ENCODE results near the gene LPIN3. TPM values are rescaled to one million over a fixed set of nuclear protein-coding genes. Genes with fewer than 3 reads are reported as not detected.

Gene LPIN3
- total RNA-seq, 1 experiment from 2014 or later: 3.8 TPM

DNA sequence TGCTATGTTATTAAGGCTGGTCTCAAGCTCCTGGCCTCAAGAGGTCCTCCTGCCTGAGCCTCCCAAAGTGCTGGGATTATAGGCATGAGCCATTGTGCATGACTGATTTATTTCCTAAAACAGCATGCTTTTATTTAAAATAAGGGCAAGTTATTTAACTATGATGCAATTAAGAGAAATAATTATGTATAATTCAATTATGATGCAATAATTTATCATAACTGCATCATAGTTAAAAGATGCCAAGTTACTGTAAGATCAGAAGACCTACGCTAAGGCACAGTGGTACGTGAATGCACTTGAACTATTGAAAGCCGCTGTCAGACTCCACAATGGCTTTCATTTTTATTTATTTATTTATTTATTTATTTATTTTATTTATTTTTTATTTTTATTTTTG lies 50.3 kb downstream of the LPIN3 start:
- Histone ChIP-seq H3K18ac (ENCODE audit: insufficient read length, low read depth, low read length) (no peak overlapping the region), H3K79me1 (ENCODE audit: insufficient read depth, low read depth, low read length, poor library complexity, severe bottlenecking) (no peaks in the 10 kb centered on the region), H3K27me3 (ENCODE audit: insufficient read depth, low read length) (no peaks in the 10 kb centered on the region), H4K20me1 (ENCODE audit: control insufficient read depth, insufficient read depth, insufficient read length) (no peaks in the 10 kb centered on the region), H2BK5ac (ENCODE audit: insufficient read length, low read length) (no peak overlapping the region), H3K4me1 (ENCODE audit: insufficient read depth, low read length) (peaks cover 4% of the 10 kb centered on the region; the same call in 1 of the 2 replicates), H2AK5ac (ENCODE audit: insufficient read length, low read length) (no peak overlapping the region), H4K5ac (ENCODE audit: insufficient read length, low read depth, low read length) (no peak overlapping the region), H3K4me2 (ENCODE audit: insufficient read depth, insufficient read length, low read length) (no peak overlapping the region), H3K79me2 (ENCODE audit: insufficient read depth, low read length) (no peaks in the 10 kb centered on the region), H2BK15ac (ENCODE audit: low read depth, low read length) (no peak overlapping the region), H3T11ph (ENCODE audit: low read length) (no peak overlapping the region), H2BK12ac (ENCODE audit: insufficient read length, low read depth, low read length) (no peak overlapping the region), H2BK20ac (ENCODE audit: low read depth, low read length, poor library complexity, severe bottlenecking) (no peak overlapping the region), H3K14ac (ENCODE audit: insufficient read depth, low read length) (no peak overlapping the region), H3K4ac (ENCODE audit: low read depth, low read length) (no peak overlapping the region), H4K91ac (ENCODE audit: insufficient read length, low read depth, low read length) (no peak overlapping the region), H3K9ac (ENCODE audit: extremely low read depth, insufficient read length, low read length) (no peak overlapping the region), H2AFZ (ENCODE audit: low read length) (no peak overlapping the region), H2BK120ac (ENCODE audit: low read depth, low read length, poor library complexity, severe bottlenecking) (no peak overlapping the region), H3K23me2 (ENCODE audit: insufficient read length, low read depth, low read length, poor library complexity, severe bottlenecking) (no peaks in the 10 kb centered on the region), H4K8ac (replicated peaks; ENCODE audit: insufficient read length, low read depth, low read length) (no peak overlapping the region), H3K23ac (ENCODE audit: insufficient read length, low read depth, low read length) (no peak overlapping the region), H3K27ac (ENCODE audit: insufficient read length, low read depth, low read length) (no peak overlapping the region), H3K9me3 (ENCODE audit: control insufficient read depth, low read depth, low read length) (no peaks in the 10 kb centered on the region), H3K56ac (ENCODE audit: insufficient read length, low read depth, low read length) (no peak overlapping the region)
- no CpG with 5 or more reads among the region's 3 CpGs for WGBS (ENCODE audit: extremely low coverage, insufficient read length, low lambda C conversion rate)
- H3K36me3 Mint-ChIP-seq (ENCODE audit: insufficient read depth in 1 of 3, low read depth in 3 of 3): no peaks in the 10 kb centered on the region
- DNase-seq: no peak
- H3K9me3 Mint-ChIP-seq: no peaks in the 10 kb centered on the region
- no peaks in the 10 kb centered on the region for H3K27me3 Mint-ChIP-seq (ENCODE audit: low read depth)
- no peak for TF ChIP-seq CTCF (conservative IDR thresholded peaks at IDR 0.05)
- no peak overlapping the region for H3K4me3 Mint-ChIP-seq
- no peak overlapping the region for H3K27ac Mint-ChIP-seq
- peaks cover 22 to 29% of the 10 kb centered on the region in 2 experiments for H3K4me1 Mint-ChIP-seq

Measured in H9 (cell line).